HG03060 (cell line): ENCODE measurements around the gene PRKG1.

Experiments
- ATAC-seq: cut with Tn5 transposase; IDR thresholded peaks from one replicate; pipeline ENCODE4 v1.9.1; 2021; ENCODE audit warnings: low read depth, moderate number of reproducible peaks; ENCODE audit not compliant: unreplicated experiment

PRKG1 gene

DNA sequence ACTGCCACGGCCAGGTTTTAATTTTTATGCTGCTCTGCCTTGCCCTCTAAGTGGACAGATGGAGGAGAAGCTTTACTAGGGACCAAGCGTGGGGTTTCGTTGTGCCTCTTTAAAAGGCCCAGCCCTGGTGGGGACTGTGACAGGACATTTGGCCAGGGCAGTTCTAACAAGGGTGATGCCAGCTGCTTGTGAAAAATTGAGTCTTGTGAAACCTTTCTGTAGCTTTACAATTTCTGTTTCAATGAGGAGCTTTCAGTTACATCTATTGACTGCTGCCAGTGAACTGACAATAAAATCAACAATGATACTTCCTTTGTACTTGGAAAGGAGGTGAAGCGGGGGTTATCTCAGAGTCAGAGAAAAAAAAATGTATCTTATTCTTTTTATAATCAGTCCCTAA lies 858.2 kb downstream of the PRKG1 start:
- no peak for ATAC-seq

GRCh38 chr10:51934373-51934772 lies 860.1 kb downstream of the PRKG1 start:
- no peak for ATAC-seq

- no peak for ATAC-seq
Observed at GRCh38 chr10:51935341-51935740, 861.1 kb downstream of the PRKG1 start.

GRCh38 chr10:51937308-51938140 lies 863.2 kb downstream of the PRKG1 start:
- ATAC-seq = no peak

DNA sequence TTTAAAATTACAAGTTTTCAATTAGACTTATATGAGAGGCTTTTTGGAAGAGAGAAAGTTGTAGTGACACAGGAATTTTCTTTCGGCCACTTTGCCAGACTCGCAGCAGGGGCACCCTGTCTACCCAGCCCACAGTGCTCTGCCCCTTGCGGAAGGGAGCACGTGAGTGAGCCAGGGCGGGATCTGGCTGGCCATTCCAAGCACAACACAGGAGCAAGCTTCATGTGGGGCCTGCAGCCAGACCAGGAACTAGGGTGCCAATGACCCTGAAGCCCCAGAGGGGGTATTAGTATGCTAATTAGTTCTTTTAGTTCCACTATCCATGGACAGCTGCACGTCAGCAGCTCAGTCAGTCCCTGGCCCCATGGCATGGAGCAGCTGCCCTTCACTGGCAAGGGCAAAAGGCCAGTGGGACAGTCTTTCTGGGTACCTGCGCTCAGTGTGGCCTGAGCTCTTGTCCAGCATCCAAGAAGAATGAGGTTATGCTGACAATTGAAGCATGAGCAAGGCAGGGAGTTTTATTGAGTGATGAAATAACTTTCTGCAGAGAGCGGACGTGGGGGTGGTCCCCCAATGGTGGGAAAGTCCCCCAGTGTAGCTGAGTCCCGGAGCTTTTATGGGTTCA lies 876.2 kb downstream of the PRKG1 start:
- no peak for ATAC-seq

DNA sequence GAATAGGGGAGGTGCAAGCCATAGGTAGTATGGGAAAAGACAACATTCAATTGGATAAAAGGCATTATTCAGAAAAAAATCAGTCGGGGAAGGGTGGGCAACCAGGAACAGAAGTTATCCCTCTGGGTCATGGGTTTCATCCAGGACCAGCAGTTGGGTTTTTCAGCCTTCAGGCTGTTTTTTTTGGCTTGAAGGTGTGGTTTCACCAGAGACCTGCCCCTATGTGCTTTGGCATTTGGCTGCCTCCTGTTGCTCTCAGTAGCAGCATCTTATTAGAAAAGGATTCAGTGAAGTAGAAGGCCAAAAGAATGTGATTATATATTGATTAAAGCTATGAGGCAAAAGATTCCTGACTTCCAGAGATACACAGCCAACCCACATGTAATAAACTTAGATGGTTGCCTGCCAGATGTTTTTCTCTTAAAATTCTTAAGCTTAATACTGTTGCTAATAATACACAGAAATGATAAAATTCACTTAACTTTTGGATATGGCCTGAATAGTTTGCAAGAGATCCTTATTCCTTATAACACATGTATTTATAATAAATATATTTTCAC lies 876.8 kb downstream of the PRKG1 start:
- ATAC-seq = no peak

- ATAC-seq = no peak
Observed at GRCh38 chr10:51951601-51952000, 877.3 kb downstream of the PRKG1 start.

- ATAC-seq = no peak
Observed at GRCh38 chr10:51952056-51952455, 877.8 kb downstream of the PRKG1 start.

- ATAC-seq = no peak
Observed at GRCh38 chr10:51955696-51956095, 881.4 kb downstream of the PRKG1 start.

- no peak for ATAC-seq
Observed at GRCh38 chr10:51956822-51957221, 882.5 kb downstream of the PRKG1 start.

- ATAC-seq = no peak
Observed at GRCh38 chr10:51960494-51960895, 886.2 kb downstream of the PRKG1 start.

DNA sequence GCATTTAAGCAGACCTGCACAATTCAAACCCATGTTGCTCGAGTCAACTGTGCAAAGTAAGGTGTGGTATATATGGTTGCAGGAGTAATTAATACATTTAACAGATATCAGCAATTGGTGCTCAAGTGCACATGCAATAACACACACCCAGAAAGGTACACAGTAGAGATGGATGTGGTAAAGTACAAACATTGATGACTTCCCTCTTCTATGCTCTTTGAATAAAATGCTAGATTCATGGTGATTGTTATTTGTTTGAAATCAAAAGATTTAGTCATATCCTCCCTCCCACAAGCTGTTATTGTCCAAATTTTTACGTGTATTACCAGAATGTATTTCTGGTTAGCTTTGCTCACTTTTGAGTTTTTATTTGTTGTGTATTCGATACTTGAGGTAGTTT lies 887.1 kb downstream of the PRKG1 start:
- ATAC-seq = no peak

- ATAC-seq = no peak
Observed at GRCh38 chr10:51964630-51965029, 890.3 kb downstream of the PRKG1 start.

- ATAC-seq = no peak
Observed at GRCh38 chr10:51965451-51965850, 891.2 kb downstream of the PRKG1 start.

DNA sequence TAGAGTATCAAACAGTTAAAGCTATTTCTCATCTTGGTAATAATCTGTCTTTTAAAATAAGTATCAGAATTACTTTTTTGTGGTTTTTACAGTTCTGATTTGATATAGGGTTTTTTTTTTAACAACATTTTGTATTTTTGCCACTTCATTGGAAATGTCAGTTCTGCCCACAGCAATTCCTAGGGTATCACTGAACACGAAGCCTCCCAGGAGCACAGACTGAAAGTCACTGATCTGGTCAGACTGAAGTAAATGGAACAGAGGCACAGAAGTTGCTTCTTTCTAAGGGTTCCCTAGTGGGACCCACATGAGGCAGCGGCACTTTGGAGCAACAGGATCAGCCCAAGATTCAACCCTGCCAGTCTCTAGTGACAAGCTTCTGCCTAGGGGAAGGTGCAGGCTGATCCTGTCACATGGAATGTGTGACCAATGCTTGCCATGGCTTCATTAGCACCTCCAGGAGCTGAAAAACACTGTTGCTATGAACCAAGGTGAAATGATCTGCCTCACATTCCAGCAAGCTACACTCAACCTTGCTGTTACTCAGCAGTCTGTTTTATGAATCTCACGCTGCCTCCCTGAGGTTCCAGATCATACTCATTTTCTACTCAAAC lies 898.6 kb downstream of the PRKG1 start:
- ATAC-seq = no peak

DNA sequence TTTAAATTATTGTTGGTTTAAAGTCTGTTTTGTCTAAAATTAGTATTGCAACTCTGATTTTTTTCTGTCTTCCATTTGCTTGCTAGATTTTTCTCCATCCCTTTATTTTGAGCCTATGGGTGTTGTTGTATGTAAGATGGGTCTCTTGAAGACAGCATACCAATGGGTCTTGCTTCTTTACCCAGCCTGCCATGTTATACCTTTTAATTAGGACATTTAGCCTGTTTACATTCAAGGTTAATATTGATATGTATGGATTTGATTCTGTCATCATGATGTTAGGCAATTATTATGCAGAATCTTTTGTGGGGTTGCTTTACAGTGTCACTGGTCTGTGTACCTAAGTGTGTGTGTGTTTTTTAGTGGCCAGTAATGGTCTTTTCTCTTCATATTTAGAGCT lies 906.5 kb downstream of the PRKG1 start:
- no peak for ATAC-seq

- no peak for ATAC-seq
Observed at GRCh38 chr10:51981731-51982130, 907.4 kb downstream of the PRKG1 start.

- no peak for ATAC-seq
Observed at GRCh38 chr10:51983481-51983880, 909.2 kb downstream of the PRKG1 start.

- no peak for ATAC-seq
Observed at GRCh38 chr10:51985336-51985735, 911.0 kb downstream of the PRKG1 start.

GRCh38 chr10:51986516-51986915 lies 912.2 kb downstream of the PRKG1 start:
- ATAC-seq = no peak

DNA sequence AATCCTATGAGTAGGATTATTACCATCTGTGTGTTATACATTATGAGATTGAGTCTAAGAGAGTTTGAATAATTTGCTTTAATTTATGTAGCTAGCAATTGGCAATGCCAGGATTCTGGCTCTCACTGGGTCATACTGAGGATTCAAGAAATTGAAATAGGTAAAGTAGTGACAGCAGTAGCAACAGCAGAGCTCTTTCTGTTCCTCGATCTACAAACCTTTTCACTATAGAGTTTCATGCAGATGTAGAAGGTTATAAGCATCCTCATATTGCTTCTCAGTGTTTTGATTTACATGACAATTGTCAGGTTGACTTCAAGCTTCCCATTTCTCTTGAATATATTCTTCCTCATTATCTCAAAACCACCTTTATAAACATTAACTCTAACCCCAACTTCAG lies 919.2 kb downstream of the PRKG1 start:
- no peak for ATAC-seq
